HG03045 (cell line): ENCODE measurements around the gene JAML.

Experiments
- ATAC-seq: cut with Tn5 transposase; IDR thresholded peaks from one replicate; pipeline ENCODE4 v1.9.1; 2021; ENCODE audit warnings: mild to moderate bottlenecking, moderate library complexity; ENCODE audit not compliant: unreplicated experiment

Gene JAML

DNA sequence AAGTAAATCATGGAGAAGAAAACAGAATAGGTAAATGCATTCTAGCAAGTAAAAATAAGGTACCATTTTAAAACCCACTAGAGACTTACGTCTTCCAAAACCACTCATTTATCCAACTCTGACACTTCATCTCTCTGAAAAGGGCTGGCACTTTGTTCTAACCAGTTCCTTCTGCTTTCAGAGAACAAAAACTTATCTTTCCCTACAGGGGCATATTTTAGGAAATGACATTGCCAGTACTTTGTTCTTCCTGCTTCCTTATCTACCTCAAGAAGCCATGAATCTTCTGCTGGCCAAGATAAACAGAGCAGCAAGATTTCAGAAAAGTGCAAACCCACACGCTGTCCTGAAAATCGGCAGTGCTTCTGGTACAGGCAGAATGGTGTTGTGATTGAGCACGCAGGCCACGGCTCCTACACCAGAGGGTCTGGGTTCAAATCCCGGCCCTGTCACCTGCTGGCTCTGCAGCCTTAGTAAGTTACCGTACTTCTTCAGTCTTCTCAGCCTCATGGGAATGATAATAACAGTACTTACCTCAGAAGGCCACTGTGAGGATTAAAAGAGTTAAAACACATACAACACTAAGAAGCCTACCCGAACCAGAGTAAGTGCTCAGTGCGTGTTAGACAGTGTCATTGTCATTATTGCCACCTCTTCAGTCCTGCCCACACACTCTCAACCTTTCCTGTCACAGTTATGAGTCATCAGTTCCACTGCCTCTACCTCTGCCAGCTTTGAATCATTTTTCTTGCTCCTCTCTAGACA, 16.4 kb upstream of the JAML start:
- peak; percentile 81 for ATAC-seq

DNA sequence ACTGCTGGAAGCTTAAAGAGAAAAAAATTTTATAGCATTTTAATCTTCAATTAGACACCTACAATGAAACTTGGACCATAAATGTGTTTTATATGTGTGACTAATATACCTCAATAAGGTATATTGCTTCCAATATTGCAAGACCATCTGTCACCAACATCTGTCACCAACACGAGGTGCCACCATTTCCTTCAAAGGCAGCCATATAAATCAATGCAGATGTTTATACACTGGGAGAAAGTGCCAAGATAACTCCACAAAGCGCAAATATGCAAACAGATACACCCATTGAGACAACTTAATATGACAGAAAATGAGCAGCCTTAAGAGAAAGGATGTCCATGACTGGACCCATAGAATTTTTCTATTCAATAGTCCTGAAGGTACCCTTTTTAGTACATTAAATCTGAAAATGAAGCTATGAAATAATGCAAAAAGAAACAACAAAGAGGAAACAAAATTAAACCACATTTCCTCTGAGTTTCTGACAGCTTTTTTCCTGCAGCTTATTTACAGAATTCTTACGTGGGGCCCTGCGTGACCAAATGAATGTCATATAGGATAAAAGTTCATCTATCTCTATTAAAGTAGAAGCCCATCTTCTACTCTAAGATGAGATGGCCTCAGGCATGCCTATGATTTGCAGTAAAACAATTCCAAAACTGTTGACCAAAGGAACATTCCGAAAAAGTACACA, 14.8 kb upstream of the JAML start:
- no peak for ATAC-seq

DNA sequence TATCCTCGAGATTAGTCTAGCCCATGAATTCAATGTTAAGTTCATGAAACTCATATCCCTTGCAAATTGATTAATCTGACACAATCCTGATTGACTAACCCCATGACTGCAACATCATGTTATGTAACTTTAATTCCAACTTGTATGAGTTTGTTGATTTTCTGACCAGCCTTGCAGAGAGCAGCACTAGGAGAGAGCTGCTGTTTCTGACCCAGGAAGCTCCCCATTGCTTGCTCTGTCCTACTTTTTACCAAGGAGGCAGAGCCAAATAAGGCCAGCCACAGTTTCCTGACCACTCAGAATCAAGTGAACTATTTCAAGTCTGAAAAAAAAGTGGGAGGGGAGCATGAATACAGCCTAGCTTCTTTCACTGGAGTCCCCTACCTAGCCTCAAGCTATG, 14.1 kb upstream of the JAML start:
- ATAC-seq, result no peak

DNA sequence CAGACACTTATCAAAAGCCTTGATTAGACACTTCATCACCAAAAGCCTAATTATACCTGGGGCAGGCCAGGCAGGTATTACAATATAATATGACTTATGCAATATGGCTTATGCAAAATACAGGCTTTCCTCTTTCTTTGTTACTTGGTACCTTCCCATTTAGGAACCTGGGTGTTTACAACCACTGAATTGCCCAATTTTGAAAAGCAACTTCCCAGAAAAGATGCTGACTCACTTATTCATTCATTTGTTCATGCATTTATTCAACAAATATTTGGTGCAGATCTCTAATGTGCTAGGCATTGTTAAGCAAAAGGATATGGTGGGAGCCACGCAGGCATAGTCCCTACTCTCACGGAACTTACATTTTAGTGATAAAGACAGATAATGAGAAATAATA, 13.6 kb upstream of the JAML start:
- no peak for ATAC-seq

DNA sequence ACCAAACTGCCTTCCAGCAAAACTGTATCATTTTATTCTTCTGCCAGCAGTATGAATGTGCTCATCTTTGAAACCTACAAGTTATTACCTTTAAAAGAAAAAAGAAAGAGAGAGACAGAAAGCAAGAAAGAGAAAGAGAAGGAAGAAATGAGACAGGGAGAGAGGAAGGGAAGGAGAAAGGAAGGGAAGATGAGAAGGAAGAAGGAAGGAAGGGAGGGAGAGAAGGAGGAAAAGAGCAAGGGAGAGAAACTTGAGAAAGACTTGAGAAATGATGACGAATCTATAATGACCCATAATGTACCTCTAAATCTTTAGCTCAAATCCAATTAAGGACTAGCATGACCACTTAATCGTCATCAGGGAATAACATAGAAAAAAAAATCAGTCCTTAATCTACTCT, 11.4 kb upstream of the JAML start:
- no peak for ATAC-seq

DNA sequence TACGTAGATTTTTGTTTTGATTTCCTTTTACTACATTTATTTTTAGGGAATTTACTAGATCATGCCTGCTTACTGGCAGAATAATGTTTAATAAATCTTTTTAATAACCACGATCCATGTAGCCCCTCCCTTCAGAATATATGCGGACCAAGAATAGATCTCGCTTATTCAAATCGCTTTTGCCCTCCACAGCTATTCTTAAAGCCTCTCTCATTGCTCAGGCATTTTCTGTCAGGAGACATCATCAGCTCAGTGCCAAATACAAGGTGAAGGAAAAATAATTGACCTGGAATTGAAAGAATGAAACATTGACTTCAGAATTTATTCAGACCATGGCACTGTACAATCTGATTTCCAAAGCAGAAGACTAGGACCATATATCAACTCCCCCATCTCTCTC, 10.0 kb upstream of the JAML start:
- no peak for ATAC-seq

DNA sequence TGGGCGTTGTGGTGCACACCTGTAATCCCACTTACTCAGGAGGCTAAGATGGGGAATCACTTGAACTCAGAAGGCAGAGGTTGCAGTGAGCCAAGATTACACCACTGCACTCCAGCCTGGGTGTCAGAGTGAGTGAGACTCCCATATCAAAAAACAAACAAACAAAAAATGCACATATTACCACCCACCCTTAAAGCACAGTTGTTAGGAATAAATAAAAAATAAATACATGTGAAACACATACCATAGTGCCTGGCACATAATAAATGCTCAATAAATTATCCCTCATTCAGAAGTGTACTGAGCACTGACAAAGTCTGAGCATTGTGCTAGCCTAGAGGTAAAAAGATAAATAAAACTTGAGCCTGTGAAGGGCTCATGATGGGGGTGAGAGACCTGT, 9.0 kb upstream of the JAML start:
- ATAC-seq, result no peak

DNA sequence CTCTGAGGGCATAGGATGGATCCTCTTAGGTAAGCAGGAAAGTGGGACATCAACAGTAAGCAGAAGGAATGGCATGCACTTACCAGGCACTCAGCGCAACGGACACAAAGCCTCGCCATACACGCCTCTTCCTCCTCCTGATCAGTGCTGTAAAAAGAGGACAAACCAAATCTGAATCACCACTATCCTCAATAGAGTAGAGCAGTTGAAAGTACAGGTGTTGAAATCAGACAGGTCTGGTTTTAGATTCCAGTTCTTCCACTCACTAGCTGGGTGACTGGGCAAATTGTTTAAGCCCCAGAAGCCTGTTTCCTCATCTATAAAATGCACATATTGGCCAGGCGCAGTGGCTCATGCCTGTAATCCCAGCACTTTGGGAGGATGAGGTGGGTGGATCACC, 8.6 kb upstream of the JAML start:
- ATAC-seq, result no peak

DNA sequence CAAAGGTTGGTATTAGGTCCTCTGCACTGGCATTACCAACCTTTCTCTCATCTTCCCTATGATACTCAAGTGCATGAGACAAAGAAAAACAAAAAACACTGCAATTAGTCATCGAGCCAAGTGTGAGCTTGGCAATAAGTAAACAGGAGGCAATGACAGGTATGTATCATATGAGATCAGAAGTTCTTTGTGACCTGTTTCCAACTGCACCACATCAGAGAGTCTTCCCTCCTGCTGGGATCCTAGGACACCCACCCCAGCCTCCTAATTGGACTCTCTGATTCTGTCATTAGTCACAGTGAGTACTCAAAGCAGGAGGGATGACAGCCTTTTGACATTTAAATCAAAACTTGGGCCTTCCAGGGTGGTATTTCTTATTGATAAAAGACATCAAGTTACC, 7.8 kb upstream of the JAML start:
- no peak for ATAC-seq

DNA sequence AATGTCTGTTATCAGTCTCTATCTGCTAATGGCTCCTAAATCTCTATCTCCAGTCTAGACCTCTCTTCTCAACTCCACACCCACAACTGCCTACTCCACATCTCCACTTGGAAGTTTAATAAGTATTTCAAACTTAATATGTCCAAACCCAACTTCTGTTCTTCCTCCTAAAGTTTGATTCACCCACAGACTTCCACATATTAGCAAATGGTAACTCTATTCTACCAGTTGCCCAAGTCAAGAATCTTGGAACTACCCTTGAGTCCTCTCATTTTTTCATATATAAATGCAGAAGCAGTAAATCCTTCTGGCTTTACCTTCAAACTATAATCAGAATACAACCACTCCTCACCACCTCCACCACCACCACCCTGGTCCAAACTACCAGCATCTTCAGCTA, 6.7 kb upstream of the JAML start:
- no peak for ATAC-seq

DNA sequence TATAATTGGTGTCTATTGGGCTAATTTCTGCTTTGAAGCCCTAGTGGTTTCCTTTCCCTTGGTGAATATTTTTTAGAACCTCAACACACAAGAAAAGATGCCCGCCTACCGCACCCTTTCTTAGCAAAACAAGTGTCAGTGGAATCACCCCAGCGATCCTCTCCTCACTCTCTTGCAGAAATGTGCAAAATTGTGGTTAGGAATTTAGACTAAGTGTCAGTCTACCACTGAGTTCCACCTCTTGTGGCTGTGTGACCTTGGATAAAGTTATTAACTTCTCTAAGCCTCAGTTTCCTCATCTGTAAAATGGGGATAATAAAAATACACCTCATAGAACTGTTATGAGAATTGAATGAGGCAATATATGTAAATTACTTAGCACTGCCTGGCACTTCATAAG, 5.3 kb upstream of the JAML start:
- no peak for ATAC-seq

DNA sequence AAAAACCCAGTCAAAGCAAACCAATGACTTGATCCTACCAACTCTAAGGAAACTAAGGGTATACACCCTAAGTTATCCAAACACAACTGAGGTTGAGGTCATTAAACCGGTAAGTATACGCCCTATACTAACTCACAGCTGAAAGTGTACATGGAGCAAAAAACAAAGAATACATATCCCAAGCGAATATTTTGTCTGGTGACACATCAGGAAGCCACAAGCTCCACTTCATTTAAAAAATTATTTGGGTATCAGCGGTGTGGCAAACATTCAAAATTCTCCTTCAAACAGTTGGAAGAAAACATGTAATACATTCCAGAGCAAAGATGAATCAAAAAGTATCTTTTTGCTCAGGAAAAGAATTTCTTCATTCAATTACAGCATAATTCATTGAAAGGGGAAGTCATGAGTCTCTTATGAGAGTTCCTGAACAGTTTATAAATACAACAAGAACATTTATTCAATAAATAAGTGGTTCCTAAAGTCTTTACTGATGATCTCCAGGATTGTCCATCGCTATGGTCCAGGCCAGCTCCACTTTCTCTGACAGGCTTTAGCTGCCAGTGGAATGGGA, 4.5 kb upstream of the JAML start:
- ATAC-seq, result no peak

DNA sequence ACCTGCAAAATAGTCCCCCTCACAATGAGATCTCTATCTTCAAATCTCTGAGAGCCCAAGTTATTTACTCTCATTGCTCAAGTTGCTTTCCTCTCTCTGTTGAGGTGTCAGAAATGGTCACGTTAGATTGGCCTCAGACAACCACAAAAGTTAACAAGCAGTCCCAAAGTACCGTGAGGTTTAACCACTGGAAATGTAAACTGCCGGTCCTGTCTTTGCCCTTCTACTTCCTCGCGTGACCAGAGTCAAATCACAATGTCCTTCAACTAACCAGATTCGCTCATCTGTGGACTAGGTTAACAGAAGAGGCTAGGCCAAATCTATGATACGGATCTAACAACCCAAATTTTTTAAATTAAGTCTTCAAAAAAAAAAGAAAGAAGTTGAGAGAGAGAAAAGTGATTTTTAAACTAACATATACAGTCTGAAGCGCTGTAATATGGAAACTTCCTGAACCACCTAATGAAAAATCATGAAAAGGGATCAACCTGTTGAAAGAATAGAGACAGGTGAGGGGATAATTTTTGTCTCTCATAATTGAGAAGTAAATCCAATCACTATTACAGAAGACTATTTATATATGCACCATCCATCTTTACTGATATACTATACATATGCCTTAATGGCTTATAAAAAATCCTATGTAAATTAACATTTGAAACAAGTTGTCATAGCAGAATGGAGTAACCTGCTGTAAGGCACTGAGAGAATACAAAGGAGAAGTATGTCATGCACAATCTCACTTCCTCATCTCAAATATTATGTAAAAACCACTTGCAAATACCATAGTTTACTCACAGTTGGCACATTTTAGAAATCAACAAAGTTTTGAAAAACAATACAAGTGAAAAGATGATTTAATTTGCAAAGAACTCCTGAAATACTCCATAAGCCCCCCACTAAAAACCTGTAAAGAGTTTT, 3.3 kb upstream of the JAML start:
- peak; percentile 45 for ATAC-seq

DNA sequence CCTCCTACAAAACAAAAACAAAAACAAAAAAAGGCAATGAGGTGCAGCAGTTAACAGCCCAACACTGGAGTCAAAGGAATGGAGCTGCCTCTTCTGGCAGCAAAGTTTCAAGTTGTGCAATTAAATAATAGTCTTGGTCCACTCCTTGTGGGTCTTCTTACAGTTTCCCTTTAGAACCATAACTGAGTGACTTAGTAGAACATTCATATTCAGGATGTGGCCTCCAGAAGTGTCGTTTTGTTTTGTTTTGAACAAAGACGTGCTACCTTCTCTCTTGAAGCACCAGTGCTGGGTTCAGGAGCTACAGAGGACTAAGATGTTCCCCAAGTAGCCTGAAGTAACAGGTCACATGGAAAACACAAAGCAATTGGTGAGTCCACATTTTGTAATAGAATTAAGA, 2.0 kb upstream of the JAML start:
- no peak for ATAC-seq

DNA sequence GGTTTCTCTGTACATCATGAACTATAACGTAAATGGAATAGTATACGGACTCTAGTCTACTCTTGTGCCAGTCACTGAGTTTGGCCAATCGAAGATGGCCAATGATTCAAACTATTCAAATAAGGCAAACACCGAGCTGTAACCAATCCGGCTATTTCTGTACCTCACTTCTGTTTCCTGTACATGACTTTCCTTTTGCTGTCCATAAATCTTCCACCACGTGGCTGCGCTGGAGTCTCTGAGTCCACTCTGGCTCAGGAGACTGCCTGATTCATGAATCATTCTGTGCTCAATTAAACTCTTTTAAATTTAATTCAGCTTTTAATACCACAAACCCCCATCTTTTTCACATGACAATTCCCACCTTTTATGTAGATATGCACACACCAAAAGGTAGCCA, 1.5 kb upstream of the JAML start:
- no peak for ATAC-seq

DNA sequence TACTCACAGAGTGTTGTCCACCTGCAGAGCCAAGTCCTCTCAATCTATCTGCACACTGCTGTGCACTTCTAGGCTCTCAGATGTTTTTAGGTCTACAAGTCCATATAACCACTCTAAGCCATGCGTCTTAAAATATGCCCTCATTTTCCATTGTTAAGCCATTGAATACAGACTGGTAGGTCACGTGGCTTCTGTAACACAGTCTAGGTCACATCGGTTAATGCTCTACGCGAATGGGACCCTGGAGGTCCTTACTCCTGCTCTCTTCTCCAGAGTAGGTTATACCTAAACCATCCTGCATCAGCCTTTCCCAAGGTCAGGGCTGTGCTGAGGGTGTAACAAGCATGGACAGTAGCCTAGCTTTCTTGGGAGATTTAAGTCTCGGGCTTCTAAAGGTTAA, 819 bp downstream of the JAML start:
- ATAC-seq, result no peak

DNA sequence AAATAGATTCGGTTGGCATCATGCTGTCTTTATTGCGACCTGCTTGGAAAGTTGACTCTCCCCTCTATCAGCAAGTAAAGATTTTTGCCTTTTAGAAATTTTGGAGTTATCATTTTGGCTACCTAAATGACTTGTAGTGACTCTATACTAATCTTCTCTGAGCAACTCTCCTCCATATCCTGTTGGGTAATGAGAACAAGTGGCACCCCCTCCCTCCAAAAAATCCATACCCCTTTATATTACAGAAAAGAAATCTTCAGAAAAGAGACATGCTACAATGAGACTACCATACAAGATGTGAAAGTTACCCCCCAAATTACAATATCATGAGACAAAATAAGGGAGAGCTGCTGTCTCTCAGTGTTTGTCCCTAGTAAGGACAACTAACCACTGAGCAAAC, 1.2 kb downstream of the JAML start:
- ATAC-seq, result no peak

DNA sequence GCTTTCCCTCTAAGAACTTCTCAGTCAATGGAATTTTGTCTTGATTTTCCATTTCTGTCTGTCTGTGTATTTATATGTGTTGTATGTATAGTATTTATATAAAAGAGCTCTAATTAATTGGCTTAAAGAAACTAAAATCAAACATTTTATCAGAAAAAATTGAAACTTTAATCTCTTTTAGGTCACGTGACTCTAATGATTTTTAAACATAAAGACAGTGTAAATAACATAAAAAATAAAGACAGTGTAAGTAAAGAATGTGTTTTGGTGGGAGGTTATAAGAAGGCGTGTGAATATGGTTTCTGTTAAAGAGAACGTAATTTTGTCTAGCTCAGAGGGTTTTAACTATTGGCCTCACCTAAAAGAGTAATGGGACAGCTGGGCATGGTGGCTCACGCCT, 2.4 kb downstream of the JAML start:
- ATAC-seq, result no peak

DNA sequence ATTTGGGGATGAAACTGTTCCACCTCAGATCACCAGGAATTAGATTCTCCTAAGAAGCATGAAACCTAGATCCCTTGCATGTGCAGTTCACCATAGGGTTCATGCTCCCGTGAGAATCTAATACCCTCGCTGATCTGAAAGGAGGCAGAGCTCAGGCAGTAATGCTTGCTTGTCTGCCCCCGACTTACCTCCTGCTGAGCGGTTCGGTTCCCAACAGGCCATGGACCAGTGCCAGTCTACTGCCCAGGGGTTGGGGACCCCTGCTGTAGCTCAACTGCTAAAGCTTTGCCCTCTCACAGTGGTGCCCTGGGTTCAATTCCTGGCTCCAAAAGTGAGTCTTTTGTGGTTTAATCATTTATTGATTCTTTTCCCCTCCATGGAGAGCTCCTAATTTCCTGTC, 3.4 kb downstream of the JAML start:
- no peak for ATAC-seq

DNA sequence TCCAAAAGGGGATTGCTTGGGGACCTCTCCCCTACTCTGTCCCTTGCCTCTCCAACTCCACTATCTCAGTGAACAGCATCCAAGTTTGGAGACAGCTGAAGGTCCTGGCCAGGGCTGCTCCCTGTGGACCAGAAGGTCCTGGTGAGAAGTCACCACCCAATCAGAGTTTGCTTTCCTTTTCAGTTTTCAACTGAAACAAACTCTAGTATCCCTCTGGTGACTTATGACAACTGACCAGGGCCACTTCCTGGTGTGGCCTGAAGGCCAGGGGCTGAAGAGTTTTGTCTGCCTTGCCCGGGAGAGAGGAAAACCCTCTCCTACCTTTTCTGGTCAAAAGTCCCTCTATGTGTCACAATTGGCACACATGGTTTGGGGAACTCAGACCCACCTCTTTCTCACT, 5.1 kb downstream of the JAML start:
- ATAC-seq, result no peak

DNA sequence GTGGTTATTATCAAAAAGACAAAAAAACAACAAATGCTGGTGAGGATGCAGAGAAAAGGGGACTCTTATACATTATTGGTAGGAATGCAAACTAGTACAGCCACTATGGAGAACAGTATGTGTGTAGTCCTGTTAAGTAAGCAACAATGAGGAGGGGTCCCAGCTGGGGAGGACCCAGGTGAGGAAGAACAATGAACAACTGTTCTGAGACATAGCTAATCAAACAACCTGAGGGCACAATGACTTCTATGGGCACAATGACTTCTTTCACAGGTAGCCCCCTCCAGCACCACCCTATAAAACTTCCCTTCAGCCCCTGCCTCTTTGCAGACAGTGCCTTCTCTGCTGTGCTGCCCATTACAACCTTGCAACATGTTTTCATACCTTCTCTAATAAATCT, 5.6 kb downstream of the JAML start:
- ATAC-seq, result no peak
